ENCODE results near the gene DVL2.
"Not testable (repeated sequence)": the region's sequence is repeated elsewhere in the genome, so short reads cannot be mapped to it uniquely, and the experiment has no call there.

DVL2 gene

DNA sequence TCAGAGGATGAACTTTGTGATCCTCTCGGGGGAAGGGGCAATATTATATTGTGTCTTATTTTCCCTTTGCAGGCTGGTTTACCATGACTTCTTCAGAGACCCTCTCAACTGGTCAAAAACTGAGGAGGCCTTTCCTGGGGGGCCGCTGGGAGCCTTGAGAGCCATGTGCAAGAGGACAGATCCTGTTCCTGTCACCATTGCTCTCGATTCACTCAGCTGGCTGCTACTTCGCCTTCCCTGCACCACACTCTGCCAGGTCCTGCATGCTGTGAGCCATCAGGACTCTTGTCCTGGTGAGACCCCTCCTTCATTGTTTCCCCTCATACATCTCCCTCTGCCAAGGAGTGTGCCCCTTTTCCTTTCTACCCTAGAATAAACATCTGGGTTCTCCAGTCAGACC lies 20.2 kb upstream of the DVL2 start:
- no peak for DNase-seq

DNA sequence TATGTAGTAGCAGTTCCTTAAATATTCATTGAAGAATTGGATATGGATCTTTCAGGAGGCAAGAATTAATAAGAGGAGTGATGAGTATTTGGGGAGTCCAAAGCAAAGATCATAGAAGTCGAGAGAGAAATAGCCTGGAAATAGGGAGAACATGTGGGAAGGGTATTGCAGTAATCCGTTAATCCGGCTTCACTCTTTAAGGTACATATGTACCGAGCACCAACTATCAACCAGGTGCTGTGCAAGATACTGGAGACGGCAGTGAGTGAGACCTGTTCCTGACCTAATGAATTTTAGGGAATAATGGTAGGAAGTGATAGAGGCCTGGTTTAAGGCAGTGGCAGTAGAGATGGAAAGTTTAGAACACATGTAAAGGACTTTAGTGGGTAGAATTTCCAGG lies 18.8 kb upstream of the DVL2 start:
- DNase-seq, result no peak

DNA sequence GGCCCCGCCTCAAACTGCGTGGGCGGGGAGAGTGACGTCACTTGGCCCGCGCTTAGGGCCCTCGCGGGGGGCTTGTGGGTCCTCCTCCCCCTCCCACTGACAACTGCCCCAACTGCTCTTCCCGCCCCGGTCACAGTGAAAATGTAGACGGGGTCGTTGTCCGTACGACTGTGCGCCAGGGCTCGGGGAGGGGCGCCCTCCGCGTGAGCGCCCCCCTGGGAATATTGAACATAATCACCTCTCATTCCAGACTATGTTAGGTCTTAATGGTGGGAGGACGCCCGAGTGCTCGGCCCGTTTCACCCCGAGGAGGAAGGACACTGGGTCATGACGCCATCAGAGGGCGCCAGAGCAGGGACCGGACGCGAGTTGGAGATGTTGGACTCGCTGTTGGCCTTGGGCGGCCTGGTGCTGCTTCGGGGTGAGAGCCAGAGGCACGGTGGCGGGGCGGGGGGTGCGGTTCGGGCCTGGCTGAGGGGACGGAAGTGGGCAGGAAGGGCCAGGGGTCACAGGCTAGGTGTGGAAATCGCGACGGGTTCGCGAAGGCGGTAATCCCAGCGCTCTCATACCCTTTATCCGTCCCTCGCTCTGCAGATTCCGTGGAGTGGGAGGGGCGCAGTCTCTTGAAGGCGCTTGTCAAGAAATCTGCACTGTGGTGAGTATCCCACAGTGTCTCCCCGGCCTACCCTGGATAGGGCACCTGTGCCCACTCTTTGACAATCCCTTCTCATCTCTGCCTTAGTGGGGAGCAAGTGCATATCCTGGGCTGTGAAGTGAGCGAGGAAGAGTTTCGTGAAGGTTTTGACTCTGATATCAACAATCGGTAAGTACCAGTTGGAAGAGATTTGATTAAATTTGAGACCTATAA lies 18.1 kb upstream of the DVL2 start, which contains the start of gene ELP5:
Gene ELP5 (plus strand): TSS at position 40 of the 868 bp plus-strand sequence. CDS start 336 bp downstream, at position 376.
- DNase-seq, result peak; percentile 97

DNA sequence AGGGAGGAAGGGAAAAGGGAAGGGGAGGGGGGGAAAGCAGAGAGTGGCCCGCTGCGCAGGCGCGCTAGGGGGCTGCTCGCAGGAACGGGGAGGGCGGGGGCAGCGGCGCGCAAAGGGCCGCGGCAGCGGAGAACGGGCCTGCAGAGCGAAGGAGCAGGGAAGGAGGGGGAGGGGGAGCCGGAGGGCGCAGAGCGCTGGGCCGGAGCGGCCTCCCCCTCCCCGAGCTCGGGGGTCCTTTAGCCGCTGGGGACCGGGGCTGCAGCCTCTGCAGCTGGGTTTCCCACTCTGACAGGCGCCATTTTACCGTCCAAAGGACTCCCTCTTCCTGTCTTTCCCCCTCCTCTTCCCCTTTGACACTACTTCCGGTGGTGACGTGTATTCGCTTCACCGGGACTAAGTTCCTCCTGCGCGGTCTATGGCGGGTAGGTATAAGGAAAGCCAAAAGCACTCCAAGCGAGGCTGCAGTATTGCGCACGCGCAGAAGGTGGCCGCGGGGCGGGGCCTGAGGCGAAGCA lies 17.4 kb upstream of the DVL2 start, which contains the start of gene CTDNEP1:
Gene CTDNEP1 (minus strand): TSS at position 74 of the 515 bp plus-strand sequence. CDS start 438 bp downstream, outside the sequence.
- peak; percentile 100 for DNase-seq

DNA sequence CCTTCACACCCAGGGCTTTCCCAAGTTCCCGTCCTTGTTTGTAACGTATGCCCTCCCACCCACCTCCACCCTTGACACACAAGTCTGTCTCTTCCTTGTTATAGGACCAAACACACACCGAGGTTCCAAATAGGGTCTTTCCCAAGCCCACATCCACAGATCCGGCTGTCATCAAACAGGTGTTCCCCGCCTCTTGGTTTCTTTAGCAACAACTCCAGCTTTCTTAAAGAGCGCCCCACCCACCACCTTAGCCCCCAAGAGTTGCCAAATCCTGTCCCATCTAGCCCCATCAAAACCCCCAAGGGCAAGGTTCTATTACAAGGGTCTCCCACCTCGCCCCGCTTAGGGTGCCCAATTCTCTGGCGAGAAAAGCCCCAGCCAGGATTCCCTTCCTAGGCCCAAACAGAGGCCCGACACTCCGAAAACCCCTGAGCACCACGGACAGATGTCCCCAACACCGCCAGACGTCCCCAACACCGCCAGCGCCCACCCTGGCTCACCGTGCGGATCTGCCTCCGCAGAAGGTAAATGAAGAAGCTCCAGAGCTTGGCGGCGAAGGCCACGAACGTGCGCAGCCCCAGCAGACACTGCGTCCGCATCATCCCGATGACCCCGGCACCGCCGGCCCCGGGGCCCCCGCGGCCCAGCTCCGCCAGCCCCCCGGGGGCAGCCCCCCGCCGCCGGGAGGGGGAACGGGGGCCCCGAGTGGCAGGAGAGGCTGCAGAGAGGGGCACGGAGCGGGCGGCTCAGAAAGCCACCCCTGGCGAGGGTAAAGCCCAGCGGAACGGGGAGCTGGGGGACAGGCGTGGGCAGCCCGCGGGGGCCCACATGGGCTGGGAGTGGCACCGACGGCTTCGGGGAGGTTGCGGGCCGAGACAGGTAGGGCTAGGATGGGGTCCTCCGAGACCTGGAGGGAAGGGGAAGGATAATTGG lies 16.6 kb upstream of the DVL2 start:
- no peak for DNase-seq

DNA sequence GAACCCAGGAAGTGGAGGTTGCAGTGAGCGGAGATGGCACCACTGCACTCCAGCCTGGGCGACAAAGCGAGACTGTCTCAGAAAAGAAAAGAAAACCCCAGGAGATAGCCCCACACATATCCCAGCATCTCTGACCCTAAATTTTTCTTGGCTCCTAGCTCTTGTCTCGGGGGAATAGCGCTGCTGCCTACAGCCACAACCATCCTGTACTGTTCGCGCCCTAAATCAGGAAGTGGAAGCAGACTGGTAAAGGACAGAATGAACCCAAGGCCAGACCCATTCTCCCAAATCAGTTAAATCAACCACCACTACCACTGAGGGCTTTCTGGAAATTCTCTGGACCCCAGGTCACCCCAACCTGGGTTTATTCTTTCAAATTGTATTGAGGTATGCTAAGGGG lies 15.5 kb upstream of the DVL2 start:
- no peak for DNase-seq

DNA sequence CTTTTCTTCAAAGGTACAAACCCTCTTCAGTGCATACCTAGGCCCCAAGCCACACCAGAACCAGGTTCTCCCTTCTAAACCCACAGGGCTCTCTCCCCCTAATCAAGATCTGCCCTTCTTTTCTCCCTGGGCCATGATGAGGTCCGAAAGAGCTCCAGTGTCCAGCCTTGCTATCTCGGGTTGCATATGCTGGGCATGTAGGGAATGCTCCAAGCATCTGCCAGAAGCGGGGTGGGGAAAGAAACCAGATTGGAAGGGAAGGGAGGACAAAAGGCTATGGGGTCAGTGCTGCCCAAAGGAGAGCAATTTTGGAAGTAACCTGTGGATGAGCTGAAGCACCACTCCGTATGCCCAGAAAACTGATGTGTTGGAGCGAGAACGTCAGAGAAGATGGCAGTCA lies 14.9 kb upstream of the DVL2 start:
- no peak for DNase-seq

DNA sequence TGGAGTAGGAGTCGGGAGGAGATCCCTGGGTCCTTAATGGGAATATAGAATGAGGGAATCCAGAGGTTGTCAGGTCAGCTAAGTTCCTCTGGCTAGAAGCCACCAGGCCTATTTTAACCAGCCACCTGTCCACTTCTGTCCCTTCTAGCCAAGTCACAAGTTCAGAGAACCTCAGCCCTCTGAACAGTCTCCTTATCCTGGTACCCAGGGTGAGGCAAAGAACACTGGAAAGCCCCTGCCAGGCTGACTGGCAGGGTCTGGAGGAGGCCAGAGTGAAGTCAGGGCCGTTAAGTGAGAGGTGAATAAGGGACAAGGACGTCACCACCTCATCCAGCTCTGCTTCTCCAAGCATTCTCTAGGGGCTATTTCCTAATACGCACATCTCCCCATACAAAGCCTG lies 14.5 kb upstream of the DVL2 start:
- DNase-seq, result no peak

DNA sequence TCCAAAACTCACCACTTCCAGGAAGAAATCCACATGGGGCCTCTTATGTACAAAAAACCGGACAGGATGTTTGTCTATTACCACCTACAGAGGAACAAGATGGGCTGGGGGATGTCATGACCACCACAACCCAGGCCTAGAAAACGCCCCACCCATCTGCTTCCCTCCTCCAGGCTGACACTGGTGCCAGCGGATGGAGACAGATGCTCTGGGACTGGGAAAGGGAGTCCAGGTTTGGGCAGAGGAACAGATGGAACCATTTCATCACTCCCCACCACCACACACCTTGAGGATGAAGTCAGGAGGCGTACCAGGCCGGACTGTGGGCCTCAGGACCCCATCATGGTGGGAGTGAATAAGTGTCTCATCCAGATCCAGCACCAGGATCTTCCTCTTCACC lies 12.5 kb upstream of the DVL2 start:
- DNase-seq, result no peak

DNA sequence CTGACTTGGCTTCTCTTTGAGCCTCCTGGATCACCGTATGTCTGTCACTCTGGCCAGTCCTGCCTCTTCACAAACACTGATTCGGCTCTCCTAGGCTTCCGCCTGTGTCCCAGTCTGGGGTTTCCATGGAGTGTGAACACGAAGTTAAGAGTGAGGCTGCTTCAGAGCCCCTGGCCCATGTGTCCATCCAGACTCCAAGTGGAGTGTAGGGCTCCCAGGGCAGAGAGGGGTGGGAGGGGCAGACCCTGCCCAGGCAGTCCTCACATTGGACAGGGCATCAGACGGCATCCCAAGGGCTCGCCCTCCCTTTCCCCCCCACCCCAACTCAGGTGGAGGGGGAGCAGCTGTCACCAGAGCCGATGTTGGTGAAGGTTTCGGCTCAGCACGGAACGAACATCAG lies 9.5 kb upstream of the DVL2 start:
- DNase-seq, result not testable (repeated sequence)

DNA sequence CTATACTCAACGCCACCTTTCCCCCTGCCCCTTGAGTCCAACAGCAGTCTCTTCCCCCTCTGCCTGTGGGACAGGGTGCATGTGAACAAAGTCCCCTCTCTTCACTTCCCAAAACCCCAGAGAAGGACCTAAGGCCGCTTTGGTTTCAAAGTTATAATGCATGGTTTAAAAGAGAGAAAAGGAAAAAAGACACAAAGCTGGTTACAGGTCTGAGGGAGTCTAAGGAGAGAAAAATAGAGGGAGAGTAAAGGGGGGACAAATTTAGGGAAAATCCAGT lies 9.1 kb upstream of the DVL2 start:
- DNase-seq, result no peak

DNA sequence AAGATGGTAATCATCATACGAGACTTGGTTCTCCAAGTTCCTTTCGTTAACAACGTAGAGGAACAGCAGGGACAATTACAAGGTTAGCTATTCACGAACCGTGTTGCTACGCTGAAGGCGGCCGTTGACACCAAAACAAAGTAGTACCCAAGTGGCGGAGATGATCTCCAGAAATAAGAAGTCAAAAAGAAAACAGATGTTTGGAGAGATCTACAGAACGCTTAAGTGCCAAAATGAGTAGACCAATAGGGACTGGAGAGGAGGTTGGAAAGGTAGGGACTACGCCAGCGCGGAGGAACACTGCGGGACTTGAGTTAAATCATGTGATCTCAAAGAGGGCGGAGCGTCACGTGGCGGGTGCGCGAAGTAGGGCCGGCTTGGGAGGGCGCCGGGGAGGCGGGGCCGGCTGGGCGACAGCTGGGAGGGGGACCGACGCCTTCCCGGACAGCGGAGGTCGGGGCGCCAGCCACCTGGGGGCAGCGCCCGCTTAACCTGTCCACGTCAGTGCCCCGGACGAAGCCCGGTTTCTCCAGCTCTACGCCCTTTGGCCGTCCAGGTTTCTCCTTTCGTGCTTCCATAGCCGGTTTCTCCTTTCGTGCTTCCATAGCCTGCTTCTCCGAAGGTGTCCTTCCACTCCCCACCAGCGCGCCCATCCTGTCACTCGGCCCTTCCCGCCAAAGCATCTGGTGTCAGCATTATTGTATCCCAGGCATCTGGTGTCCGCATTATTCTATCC lies 8.6 kb upstream of the DVL2 start:
- DNase-seq, result peak; percentile 94

DNA sequence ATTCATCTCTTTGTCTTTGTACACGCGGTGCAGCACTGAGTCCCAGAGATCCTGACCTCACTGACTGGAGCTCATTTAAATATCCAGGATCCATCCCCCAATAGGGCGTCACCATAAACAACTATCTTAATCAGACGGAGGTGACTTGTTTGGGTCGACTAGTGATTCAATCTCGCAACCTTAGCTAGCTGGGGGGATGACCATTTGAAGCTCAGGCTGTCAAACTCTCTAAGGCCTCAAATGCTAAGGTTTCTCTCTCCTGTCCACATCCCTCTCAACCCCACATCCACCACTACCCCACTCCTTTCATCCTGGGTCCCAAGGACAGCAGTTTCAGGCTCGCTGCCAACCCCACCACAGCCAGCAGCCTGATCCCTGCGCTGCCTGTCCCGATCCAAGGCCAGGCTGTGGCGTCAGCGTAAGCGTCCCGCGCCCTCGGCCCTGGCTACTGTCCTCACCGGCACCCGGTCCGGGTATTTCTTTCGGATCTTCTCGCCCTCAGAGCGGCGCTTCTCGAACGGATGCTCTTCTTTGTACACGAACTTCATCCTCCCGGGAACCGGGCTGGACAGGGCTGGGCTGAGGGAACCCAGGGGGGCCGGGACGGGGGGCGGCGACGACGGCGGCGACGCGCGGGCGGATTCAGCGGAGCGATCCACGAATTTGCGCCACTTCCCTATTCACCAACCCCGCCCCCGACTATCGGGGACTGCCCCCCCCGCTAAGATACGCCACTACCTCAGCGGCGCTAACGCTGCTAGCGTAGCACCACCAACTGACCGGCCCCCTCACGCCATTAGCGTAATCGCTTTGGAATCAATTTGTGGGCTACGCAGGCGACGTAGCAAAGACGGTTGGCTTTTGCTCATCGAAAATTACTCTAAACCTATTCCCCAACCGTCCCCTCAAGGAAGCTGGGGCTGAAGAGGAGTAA lies 7.7 kb upstream of the DVL2 start, which contains the start of gene GABARAP:
Gene GABARAP (minus strand): TSS at position 667 of the 934 bp plus-strand sequence. CDS start 119 bp downstream, at position 548.
- DNase-seq, result peak; percentile 92

DNA sequence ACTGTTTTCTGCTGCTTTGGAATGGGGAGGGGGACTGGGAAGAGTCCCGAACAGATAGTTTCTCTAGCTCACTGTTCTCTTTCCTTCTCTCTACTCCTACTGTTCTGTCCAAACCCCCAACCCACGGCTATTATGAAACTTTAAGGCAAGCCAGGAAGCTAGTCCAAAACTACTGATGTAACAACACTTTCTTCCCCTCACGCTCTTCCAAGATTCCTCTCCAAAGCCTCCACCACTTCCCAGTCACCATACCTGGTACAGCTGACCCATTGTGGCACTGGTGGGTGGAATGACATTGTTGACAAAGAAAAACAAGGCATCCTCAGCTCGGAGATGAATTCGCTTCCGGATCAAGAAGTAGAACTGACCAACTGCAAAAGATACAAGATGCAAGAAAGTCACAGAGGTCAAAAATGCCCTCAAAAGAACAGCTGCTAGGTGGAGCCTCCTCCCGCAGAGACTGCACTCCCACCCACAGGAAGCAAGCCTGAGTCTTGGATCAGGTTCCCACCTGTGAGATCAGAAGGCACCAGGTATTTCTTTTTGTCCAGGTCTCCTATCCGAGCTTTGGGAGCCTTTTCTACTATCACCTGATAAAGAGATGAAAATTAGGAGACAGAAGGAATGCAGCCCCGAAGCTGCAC lies 6.9 kb upstream of the DVL2 start:
- no peak for DNase-seq

DNA sequence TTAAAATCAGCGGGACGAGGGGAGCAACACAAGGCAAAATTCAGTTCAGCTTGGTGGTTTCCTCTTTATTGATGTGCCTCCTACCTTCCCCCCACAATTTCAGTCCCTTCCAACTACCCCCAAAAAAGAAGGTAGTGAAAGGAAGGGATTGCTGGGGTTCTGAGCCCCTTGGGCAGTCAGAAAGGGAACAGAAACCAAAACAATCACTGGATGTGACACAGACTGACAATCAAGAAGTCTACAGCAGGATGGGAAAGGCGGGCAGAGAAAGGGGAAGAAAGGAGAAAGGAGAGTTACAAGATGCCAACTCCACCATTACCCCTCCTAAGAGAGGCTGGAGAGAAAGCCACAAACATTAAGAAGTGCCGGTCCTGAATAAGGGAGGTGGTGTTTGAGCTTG lies 6.1 kb upstream of the DVL2 start:
- no peak for DNase-seq

DNA sequence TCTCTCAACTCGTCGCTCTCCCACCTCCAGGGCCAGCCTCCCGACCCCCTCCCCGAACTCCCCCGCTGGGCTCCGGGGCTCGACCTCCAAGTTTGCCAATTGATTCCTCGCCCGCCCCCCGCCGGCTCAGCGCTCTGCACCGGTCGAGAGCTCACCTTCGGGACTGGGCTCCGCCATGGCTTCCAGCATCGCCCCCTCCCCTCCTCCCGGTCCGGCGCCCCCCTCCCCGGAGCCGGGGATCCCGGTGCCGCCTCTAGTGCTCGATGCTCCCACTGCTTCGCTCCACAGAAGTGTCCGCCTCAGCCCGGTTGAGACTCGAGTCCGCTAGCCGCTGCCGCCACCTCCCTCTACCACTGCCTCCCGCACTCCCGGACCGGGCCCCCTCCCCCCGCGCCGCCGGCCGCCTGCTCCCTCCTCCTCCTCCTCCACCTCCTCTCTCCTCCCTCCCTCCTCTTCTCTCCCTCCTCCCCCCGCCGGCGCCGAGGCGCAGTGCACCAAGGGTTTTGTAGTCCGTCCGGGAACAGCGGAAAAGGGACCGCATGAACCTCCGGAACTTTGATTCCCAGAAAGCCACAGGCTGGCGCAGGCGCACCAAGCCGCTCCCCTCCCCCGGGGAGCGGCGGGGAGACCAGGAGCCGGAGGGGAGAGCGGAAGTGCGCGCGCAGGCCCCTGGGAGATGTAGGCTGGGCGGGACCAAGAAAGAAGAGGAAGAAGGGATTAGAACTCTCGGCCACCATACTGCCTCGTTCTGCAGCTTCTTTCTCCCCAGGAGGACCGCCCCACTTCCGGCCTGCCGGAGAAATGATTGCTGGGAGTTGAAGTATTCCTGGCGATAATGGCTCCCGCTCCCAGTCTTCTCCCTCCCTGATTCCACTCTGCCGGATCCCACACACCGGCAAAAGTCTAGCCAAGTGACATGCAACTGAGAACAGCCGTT lies 5.0 kb upstream of the DVL2 start, which contains the start of gene PHF23:
Gene PHF23 (minus strand): TSS at position 367 of the 937 bp plus-strand sequence. CDS start 178 bp downstream, at position 189.
- peak; percentile 100 for DNase-seq

DNA sequence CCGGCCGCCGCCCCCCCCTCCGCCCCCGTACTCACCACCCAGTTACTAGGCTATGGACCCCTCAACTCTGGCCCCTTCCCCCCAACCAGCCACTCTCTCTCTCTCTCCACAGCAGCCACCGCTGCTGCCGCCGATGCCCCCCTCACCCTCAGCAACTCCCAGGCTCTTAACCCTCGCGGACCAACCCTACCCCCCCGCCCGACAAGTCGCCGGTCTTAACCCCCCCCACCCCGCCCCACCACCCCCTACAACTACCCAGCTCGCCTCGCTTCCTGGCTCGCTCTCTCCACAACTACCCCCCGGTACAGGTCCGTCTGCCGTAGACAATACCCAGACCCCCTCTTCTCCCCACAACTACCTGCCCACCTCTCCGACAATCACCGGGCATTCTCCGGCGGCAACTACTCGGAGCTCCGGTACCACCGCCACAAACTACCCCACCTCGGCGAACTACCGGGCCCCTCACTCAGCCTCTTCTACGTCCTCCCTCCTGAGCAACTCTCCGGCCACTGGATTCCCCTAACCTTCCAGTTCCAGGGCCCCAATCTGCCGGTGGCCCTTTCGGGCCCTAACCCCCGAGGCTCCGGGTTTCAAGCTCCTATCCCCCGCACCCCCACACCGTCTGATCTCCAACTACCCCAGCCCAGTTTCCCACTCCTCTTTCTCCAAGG lies 4.2 kb upstream of the DVL2 start:
- peak; percentile 36 for DNase-seq

DNA sequence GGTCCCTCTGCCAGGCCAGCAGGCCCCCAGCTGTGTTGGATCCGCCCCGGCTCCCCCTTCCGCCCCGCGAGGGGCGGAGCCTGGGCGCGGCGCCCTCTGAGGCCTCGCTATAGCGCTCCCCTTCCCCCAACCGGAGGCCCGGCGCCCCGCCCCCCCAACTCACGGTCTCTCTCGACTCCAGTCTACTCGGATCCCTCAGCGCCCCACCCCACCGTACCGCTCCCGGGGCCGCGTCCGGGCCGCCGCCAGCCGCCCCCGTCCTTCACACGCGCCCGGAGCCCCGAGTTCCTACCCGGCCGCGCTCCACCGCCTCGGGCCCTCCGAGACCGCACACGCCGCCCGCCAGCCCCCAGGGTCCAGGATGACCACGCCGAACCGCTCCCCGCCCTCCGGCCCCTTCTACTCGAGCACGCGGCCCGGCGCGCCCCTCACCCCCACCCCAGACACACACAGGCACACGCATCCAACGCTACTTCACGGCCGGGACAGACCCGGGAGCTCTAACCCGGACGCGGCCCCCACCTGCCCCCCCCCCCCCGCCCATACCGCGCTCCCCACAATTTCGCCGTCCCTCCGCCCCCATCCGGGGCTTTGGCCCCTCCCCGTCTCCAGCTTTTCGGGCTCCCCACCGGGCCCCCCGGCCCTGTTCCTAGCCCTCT lies 3.6 kb upstream of the DVL2 start:
- DNase-seq, result peak; percentile 76

Data from EL (cell line).